Measurements from ENCODE around the gene STARD3.

The STARD3 gene

DNA sequence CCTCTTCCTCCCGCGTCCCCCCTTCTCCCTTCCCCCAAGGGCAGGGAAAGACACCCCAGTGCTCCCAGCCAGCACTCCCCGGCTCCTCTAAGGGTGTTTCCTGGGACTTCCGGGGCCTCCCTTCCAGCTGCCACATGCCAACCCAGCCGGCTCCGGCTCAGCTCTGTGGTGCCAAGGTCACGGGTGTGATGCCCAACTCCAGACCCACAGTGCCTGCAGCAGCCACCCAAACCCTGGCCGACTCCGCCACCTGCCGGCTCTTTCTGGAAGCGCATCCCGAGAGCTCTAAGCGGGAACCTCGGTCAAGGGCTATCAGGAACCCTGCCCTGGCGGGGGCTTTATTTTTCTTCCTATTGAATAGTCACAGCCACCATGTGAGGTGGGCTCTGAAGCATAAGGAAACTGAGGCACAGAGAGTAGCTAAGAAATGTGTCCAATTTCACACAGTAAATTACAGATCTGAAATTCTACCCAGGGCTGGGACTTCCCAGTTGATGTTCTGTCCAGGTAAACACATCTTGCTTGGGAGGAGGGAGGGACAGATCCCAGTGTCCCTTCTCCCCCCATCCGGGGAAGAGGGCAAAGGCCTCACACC, 13.5 kb upstream of the STARD3 start:
- H3K4me3 ChIP-seq (ENCODE audit: low read depth, low read length): no peak overlapping the region
- peak; percentile 80 for DNase-seq (ENCODE audit: low read depth)
- TF ChIP-seq, protein P1, sequence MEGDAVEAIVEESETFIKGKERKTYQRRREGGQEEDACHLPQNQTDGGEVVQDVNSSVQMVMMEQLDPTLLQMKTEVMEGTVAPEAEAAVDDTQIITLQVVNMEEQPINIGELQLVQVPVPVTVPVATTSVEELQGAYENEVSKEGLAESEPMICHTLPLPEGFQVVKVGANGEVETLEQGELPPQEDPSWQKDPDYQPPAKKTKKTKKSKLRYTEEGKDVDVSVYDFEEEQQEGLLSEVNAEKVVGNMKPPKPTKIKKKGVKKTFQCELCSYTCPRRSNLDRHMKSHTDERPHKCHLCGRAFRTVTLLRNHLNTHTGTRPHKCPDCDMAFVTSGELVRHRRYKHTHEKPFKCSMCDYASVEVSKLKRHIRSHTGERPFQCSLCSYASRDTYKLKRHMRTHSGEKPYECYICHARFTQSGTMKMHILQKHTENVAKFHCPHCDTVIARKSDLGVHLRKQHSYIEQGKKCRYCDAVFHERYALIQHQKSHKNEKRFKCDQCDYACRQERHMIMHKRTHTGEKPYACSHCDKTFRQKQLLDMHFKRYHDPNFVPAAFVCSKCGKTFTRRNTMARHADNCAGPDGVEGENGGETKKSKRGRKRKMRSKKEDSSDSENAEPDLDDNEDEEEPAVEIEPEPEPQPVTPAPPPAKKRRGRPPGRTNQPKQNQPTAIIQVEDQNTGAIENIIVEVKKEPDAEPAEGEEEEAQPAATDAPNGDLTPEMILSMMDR (IDR thresholded peaks at IDR 0.05; ENCODE audit: insufficient read depth, low read depth, low read length, missing control alignments): peak; percentile 92

DNA sequence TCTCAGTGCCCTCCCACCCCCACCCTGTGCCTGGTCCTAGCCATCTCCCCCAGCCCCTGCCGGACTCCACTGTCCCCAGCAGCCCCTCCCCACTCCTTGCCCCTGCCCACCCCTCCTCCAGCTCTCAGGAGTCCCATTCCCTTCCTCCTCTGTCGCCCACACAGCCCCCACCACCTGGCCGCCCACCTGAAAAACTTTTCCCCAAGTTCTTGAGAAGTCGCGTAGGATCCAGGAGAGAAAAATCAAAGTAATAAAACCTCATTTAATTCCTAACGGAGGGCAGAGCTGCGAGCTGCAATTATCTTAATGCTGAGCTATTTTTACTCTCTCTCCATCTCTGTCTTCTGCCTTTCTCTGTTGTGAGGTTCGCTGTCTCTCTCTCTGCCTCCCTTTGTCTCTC, 12.6 kb upstream of the STARD3 start:
- no peak overlapping the region for H3K4me3 ChIP-seq (ENCODE audit: low read depth, low read length)
- no peak for DNase-seq (ENCODE audit: low read depth)
- TF ChIP-seq, protein P1 (IDR thresholded peaks at IDR 0.05; ENCODE audit: insufficient read depth, low read depth, low read length, missing control alignments): no peak

DNA sequence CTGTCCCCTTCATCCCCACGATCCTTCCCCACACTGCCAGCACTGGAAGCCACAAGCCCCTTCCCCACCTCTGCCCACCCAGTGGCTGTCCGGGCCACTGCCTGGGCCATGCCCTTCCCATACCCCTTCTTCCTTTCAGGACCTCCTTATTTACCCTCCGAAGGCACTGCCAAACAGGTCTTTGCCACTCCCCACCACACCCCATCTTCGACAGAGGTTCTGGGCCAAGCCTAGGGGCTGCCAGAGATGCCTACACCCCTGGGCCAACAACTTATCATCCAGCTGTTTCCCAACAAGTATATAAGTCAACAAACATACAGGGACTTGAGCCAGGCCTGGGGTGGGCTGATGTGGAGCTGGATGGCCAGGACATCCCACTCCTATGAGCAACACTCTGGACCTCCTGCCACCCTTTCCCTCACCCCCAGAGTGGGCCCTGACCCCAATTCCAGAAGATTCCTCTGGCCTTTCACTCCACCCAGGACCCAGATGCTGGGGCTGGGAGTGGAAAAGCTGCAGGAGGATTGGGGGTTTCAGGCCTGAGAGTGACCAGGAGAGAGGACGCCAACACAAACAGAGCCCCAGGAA, 11.7 kb upstream of the STARD3 start:
- TF ChIP-seq, protein P1 (IDR thresholded peaks at IDR 0.05; ENCODE audit: insufficient read depth, low read depth, low read length, missing control alignments): no peak
- DNase-seq (ENCODE audit: low read depth): no peak
- H3K4me3 ChIP-seq (ENCODE audit: low read depth, low read length): no peak overlapping the region

DNA sequence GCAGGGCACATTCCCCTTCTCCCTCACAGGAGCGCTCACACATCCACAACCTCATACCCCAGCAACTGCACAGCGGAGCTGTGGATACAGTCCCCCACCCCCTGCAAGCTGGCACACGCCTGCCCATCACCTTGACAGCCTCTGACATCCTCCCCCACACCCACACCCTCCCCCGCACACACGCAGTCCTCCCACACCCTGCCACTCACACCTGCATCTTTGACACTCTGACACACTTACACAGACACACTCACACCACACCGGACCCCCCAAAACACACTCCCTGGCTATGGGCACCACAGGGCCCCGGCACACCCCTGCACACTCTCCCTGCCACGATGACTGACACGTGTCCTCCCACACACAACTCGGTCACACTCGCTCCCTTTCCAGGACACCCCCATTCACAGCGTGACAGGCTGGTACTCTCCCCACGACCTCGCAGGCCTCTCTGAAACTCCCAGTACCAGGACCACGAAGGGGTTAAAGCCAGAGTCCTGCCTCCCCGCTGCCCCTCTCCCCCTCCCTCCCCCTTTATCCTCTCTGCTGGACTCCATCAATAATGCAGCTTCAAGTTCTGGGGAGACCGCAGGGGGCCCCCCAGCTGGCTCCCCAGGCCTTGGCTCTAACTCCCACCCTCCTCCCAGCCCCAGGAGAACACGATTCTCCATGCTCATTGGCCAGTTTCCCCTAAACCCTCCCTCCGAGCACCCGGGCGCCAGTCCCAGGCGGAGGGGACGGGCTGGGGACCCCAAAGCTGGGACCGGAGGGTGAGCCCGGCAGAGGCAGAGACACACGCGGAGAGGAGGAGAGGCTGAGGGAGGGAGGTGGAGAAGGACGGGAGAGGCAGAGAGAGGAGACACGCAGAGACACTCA, 10.5 kb upstream of the STARD3 start, which contains the start of gene PPP1R1B:
PPP1R1B (plus strand) TSS at position 782 of the 876 bp plus-strand sequence. CDS start 441 bp downstream, outside the sequence.
- DNase-seq (ENCODE audit: low read depth): no peak
- H3K4me3 ChIP-seq (ENCODE audit: low read depth, low read length): no peak within 1 kb of the TSS
- TF ChIP-seq, protein P1 (IDR thresholded peaks at IDR 0.05; ENCODE audit: insufficient read depth, low read depth, low read length, missing control alignments): no peak

DNA sequence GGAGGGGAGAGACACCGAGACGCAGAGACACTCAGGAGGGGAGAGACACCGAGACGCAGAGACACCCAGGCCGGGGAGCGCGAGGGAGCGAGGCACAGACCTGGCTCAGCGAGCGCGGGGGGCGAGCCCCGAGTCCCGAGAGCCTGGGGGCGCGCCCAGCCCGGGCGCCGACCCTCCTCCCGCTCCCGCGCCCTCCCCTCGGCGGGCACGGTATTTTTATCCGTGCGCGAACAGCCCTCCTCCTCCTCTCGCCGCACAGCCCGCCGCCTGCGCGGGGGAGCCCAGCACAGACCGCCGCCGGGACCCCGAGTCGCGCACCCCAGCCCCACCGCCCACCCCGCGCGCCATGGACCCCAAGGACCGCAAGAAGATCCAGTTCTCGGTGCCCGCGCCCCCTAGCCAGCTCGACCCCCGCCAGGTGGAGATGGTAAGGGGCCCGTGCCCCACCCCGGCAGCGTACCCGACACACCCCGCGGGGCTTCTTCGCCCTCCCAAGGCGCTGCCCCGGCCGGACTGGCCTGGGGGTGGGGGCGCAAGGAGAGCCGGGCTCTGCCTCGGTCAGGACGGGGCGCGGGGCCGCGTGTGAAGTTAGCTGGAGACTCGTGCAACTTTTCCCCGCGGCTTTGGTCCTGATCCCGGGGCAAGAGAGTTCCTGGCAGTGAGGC, 9.8 kb upstream of the STARD3 start:
- no peak overlapping the region for H3K4me3 ChIP-seq (ENCODE audit: low read depth, low read length)
- TF ChIP-seq, protein P1 (IDR thresholded peaks at IDR 0.05; ENCODE audit: insufficient read depth, low read depth, low read length, missing control alignments): no peak
- no peak for DNase-seq (ENCODE audit: low read depth)

DNA sequence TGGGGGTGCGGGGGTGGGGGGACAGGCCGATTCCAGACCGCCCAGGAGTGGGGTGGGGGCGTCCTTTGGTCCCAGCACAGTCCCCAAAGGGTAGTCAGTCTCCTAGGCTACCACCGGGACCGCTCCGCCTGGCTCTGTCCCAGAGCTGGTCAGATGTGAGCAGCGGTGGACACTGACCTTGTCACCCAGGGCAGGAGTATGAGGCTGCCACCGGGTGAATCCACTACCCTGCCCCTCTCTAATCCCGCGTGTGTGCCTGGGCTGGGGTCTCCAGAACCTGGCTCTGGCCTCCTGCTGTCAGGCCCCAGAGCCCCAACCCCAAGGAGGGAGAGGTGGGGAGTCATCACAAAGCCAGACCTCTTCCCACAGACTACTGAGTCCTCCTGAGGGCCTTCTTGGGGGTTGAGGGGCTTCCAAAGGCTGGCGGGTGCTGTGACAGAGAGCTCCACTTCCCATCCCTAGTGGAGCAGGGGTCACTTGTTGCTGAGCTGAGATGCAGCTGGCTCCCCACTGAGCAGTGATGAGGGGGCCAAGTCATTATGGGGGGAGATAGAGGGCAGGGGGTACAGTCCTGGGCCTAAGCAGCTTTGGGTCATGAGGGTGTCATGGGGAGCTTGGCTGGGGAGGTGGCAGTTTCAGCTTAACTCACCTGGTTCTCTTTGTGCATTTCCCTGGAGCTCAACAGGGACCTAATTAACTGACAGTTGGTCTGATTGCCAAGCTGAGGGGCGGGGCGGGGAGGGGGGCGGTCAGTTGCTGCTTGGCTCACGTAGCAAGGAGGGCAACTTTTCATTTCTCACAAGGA, 9.0 kb upstream of the STARD3 start:
- TF ChIP-seq, protein P1 (IDR thresholded peaks at IDR 0.05; ENCODE audit: insufficient read depth, low read depth, low read length, missing control alignments): no peak
- no peak overlapping the region for H3K4me3 ChIP-seq (ENCODE audit: low read depth, low read length)
- DNase-seq (ENCODE audit: low read depth): no peak
